Lower lobe of right lung (tissue), 2 donors: Measurements from ENCODE around the gene CCNL2. TPM values are rescaled to one million over a fixed set of nuclear protein-coding genes. Genes with fewer than 3 reads are reported as not detected.

Source experiments
- ATAC-seq, 2 donors: fragments of 200-7000 bp; cut with Tn5 transposase; one replicate each; pipeline ENCODE4 v1.9.1; 2020 to 2022; ENCODE audit warnings: mild to moderate bottlenecking in 2 of 2, moderate library complexity in 2 of 2
- DNase-seq: peaks from one replicate; pipeline ENCODE4 v3.0.0-alpha.2; 2020
- H3K27ac ChIP-seq: fragments of 200-600 bp; one replicate; pipeline ENCODE4 v1.8.0; 2022
- H3K27me3 ChIP-seq: fragments of 200-600 bp; one replicate; pipeline ENCODE4 v1.8.0; 2022; ENCODE audit warnings: low read depth
- H3K36me3 ChIP-seq: fragments of 200-600 bp; one replicate; pipeline ENCODE4 v1.8.0; 2022; ENCODE audit warnings: mild to moderate bottlenecking
- H3K4me1 ChIP-seq: fragments of 200-600 bp; one replicate; pipeline ENCODE4 v1.8.0; 2022
- H3K4me3 ChIP-seq: fragments of 200-600 bp; one replicate; pipeline ENCODE4 v1.8.0; 2022; ENCODE audit warnings: mild to moderate bottlenecking
- H3K9me3 ChIP-seq: fragments of 200-600 bp; one replicate; pipeline ENCODE4 v1.8.0; 2022
- CTCF ChIP-seq: fragments of 200-600 bp; IDR thresholded peaks from one replicate; pipeline ENCODE4 v1.8.0; 2022; ENCODE audit warnings: antibody characterized with exemption, mild to moderate bottlenecking
- intact Hi-C: fragments of 100-400 bp; cut with DNase I; formaldehyde crosslinking; loops from one replicate; pipeline ENCODE4 v1.11.0; 2022
- microRNA-seq: library from miRNA; unstranded; fragments of <30 nt; microRNA quantifications from one replicate; pipeline ENCODE4 v1.2.0, GENCODE V29; 2020; ENCODE audit warnings: borderline number of aligned reads
- total RNA-seq: library from RNA; stranded (reverse); fragmentation: NEBNext Ultra II Directional; extraction: Animal tissue kit (Norgen Biotek cat#: 25700); gene quantifications from one replicate; pipeline ENCODE4 v1.2.1, GENCODE V29; 2021
- donor health status: DM: no; HTN: yes; CAD: no; lungs with severe emphysema.

CCNL2 gene
- total RNA-seq, 1 donor from 2014 or later, result 165 TPM

- no peak overlapping the region for H3K4me3 ChIP-seq
- ATAC-seq (no peak), DNase-seq (no peak)
- no peak overlapping the region for H3K27ac ChIP-seq
- H3K9me3 ChIP-seq, result no peaks in the 10 kb centered on the region
- H3K4me1 ChIP-seq, result no peaks in the 10 kb centered on the region
- no peak for TF ChIP-seq CTCF
- intact Hi-C loops, result no loop called here
- peaks cover 50% of the 10 kb centered on the region for H3K36me3 ChIP-seq
- no peaks in the 10 kb centered on the region for H3K27me3 ChIP-seq
Measured at GRCh38 chr1:1336931-1337792, 62.0 kb downstream of the CCNL2 start.

GRCh38 chr1:1336446-1336845 lies 62.7 kb downstream of the CCNL2 start:
- TF ChIP-seq CTCF, result no peak
- no peaks in the 10 kb centered on the region for H3K27me3 ChIP-seq
- intact Hi-C loops, result no loop called here
- no peak for ATAC-seq
- H3K36me3 ChIP-seq, result peaks cover 46% of the 10 kb centered on the region
- H3K4me1 ChIP-seq, result peaks cover 3% of the 10 kb centered on the region
- H3K27ac ChIP-seq, result no peak overlapping the region
- no peaks in the 10 kb centered on the region for H3K9me3 ChIP-seq
- DNase-seq, result no peak
- H3K4me3 ChIP-seq, result no peak overlapping the region

GRCh38 chr1:1335792-1336248 lies 63.3 kb downstream of the CCNL2 start:
- ATAC-seq (no peak), DNase-seq (no peak)
- H3K36me3 ChIP-seq, result peaks cover 42% of the 10 kb centered on the region
- intact Hi-C loops, result no loop called here
- H3K4me1 ChIP-seq, result peaks cover 9% of the 10 kb centered on the region
- H3K4me3 ChIP-seq, result no peak overlapping the region
- TF ChIP-seq CTCF, result no peak
- H3K27me3 ChIP-seq, result no peaks in the 10 kb centered on the region
- H3K9me3 ChIP-seq, result no peaks in the 10 kb centered on the region
- no peak overlapping the region for H3K27ac ChIP-seq

Small RNAs within 50 kb of the gene (microRNA-seq; reads per million reads assigned to microRNA genes)
- not detected for gene MIR6808

Other genes with a start within 250 kb of the CCNL2 start
- 6.6 TPM for gene TTLL10, start 225.5 kb downstream of the CCNL2 start, total RNA-seq
- gene TNFRSF18, start 192.7 kb downstream of the CCNL2 start, total RNA-seq, result 0.47 TPM
- gene TNFRSF4, start 185.2 kb downstream of the CCNL2 start, total RNA-seq, result 3.0 TPM
- 127 TPM for gene SDF4, start 167.3 kb downstream of the CCNL2 start, total RNA-seq
- gene B3GALT6, start 167.1 kb downstream of the CCNL2 start, total RNA-seq, result 13.7 TPM
- gene C1QTNF12, start 152.6 kb downstream of the CCNL2 start, total RNA-seq, result 1.2 TPM
- 49.9 TPM for gene UBE2J2, start 125.5 kb downstream of the CCNL2 start, total RNA-seq
- 4.3 TPM for gene SCNN1D, start 118.9 kb downstream of the CCNL2 start, total RNA-seq
- gene ACAP3, start 91.4 kb downstream of the CCNL2 start, total RNA-seq, result 50.6 TPM
- gene PUSL1, start 90.7 kb downstream of the CCNL2 start, total RNA-seq, result 16.2 TPM
- 88.9 TPM for gene INTS11, start 74.7 kb downstream of the CCNL2 start, total RNA-seq
- 20.4 TPM for gene CPTP, start 74.5 kb downstream of the CCNL2 start, total RNA-seq
- 0.65 TPM for gene TAS1R3, start 68.1 kb downstream of the CCNL2 start, total RNA-seq
- gene DVL1, start 49.9 kb downstream of the CCNL2 start, total RNA-seq, result 60.4 TPM
- 39.3 TPM for gene MXRA8, start 40.8 kb downstream of the CCNL2 start, total RNA-seq
- 82.4 TPM for gene AURKAIP1, start 24.1 kb downstream of the CCNL2 start, total RNA-seq
- gene MRPL20, start 8.0 kb upstream of the CCNL2 start, total RNA-seq, result 79.8 TPM
- gene ANKRD65, start 21.9 kb upstream of the CCNL2 start, total RNA-seq, result 22.3 TPM
- 58.7 TPM for gene VWA1, start 36.4 kb upstream of the CCNL2 start, total RNA-seq
- gene ATAD3C, start 50.4 kb upstream of the CCNL2 start, total RNA-seq, result 7.8 TPM
- gene ATAD3B, start 72.4 kb upstream of the CCNL2 start, total RNA-seq, result 19.0 TPM
- 14.1 TPM for gene ATAD3A, start 112.8 kb upstream of the CCNL2 start, total RNA-seq
- 3.9 TPM for gene TMEM240, start 141.3 kb upstream of the CCNL2 start, total RNA-seq
- gene SSU72, start 175.5 kb upstream of the CCNL2 start, total RNA-seq, result 123 TPM
- 7.7 TPM for gene FNDC10, start 200.8 kb upstream of the CCNL2 start, total RNA-seq
- 82.5 TPM for gene MIB2, start 216.2 kb upstream of the CCNL2 start, total RNA-seq
- gene MMP23B, start 232.8 kb upstream of the CCNL2 start, total RNA-seq, result 27.2 TPM